C4-2B (cell line): Measurements from ENCODE around the gene NREP.

Experiments
- ZFX ChIP-seq: fragments of 450-650 bp; IDR thresholded peaks from 2 replicates; pipeline ENCODE4 v1.6.1; 2017
- TF ChIP-seq, protein P1 (sequence below): fragments of 450-650 bp; conservative IDR thresholded peaks from 2 replicates; pipeline ENCODE4 v1.5.1; 2017; ENCODE audit warnings: mild to moderate bottlenecking

DNA sequence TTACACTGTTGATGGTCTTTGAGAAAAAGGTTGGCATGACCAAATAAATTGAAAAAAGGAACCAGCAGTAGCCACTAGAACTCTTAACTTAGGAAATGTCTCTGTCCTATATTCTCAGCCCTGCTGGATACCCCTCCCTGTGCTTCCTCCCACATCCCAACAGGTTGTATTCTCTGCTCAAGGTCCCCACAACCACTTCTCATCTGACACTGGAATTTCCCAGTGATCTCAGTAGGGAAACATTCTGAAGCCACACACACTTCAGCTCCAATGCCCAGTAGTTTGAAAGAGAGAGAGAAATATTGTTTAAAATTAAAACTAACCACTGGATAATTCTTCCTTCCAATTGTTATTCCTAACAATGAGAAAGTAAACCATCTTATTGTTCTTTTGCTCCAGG, 30.0 kb upstream of the NREP start:
- TF ChIP-seq, protein P1, sequence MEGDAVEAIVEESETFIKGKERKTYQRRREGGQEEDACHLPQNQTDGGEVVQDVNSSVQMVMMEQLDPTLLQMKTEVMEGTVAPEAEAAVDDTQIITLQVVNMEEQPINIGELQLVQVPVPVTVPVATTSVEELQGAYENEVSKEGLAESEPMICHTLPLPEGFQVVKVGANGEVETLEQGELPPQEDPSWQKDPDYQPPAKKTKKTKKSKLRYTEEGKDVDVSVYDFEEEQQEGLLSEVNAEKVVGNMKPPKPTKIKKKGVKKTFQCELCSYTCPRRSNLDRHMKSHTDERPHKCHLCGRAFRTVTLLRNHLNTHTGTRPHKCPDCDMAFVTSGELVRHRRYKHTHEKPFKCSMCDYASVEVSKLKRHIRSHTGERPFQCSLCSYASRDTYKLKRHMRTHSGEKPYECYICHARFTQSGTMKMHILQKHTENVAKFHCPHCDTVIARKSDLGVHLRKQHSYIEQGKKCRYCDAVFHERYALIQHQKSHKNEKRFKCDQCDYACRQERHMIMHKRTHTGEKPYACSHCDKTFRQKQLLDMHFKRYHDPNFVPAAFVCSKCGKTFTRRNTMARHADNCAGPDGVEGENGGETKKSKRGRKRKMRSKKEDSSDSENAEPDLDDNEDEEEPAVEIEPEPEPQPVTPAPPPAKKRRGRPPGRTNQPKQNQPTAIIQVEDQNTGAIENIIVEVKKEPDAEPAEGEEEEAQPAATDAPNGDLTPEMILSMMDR: no peak
- no peak for TF ChIP-seq ZFX
